Spleen (tissue), 7 donors: ENCODE results near the gene TIGIT.
A peak's percentile ranks its signal among the peaks of the same experiment; 100 is the strongest.

Experiments used
- POLR2A ChIP-seq, 3 donors: fragments of 450-650 bp; IDR thresholded peaks; one replicate each; pipeline ENCODE4 v1.5.1; 2017; ENCODE audit warnings: antibody characterized with exemption in 3 of 3, mild to moderate bottlenecking in 1 of 3
- POLR2AphosphoS5 ChIP-seq, 3 donors: sonication (generic); formaldehyde crosslinking; IDR thresholded peaks; one replicate each; pipeline ENCODE4 v1.5.1; 2017; ENCODE audit warnings: antibody characterized with exemption in 3 of 3
- TF ChIP-seq, protein P1 (sequence below), 11 experiments: fragments of 200-600 bp in 7 of 11; fragments of 450-650 bp in 4 of 11; sonication (generic) in 4 of 11; IDR thresholded peaks in 8 of 11; conservative IDR thresholded peaks in 3 of 11; 1 replicate in 7 of 11; 2 replicates in 4 of 11; pipeline versions ENCODE4 v1.4.0 to v1.8.0; 2016 to 2021; ENCODE audit warnings: antibody characterized with exemption in 11 of 11, inconsistent platforms in 4 of 11, mild to moderate bottlenecking in 1 of 11
- donor health status: DM: no; HTN: no; CAD: no; lungs with moderate emphysema.
- donor health status: DM: no; HTN: no; CAD: no.
- donor health status: DM: no; HTN: no; CAD: no.

GRCh38 chr3:114294940-114295480 is 1.2 kb downstream of the TIGIT start:
- TF ChIP-seq POLR2AphosphoS5 (IDR thresholded peaks at IDR 0.05) (peak in 1 of 3 donors; percentile 53), POLR2A (IDR thresholded peaks at IDR 0.05) (no peak)
- TF ChIP-seq, protein P1, sequence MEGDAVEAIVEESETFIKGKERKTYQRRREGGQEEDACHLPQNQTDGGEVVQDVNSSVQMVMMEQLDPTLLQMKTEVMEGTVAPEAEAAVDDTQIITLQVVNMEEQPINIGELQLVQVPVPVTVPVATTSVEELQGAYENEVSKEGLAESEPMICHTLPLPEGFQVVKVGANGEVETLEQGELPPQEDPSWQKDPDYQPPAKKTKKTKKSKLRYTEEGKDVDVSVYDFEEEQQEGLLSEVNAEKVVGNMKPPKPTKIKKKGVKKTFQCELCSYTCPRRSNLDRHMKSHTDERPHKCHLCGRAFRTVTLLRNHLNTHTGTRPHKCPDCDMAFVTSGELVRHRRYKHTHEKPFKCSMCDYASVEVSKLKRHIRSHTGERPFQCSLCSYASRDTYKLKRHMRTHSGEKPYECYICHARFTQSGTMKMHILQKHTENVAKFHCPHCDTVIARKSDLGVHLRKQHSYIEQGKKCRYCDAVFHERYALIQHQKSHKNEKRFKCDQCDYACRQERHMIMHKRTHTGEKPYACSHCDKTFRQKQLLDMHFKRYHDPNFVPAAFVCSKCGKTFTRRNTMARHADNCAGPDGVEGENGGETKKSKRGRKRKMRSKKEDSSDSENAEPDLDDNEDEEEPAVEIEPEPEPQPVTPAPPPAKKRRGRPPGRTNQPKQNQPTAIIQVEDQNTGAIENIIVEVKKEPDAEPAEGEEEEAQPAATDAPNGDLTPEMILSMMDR (IDR thresholded peaks at IDR 0.05 in 8 of 11, conservative IDR thresholded peaks at IDR 0.05 in 3 of 11): no peak
